NOMO-1 (cell line): Measurements from ENCODE around the gene SIPA1L2.

Source experiments
- DNase-seq, 2 experiments: peaks; one replicate each; lab custom pipeline; 2025; ENCODE audit not compliant: unreplicated experiment in 2 of 2; lab: John Stamatoyannopoulos, UW

SIPA1L2 gene

GRCh38 chr1:232650845-232651244 lies 20.9 kb upstream of the SIPA1L2 start:
- no peak for DNase-seq

- DNase-seq: no peak
These were observed 20.5 kb upstream of the SIPA1L2 start for GRCh38 chr1:232650418-232650817.

- no peak for DNase-seq
These were observed 18.4 kb upstream of the SIPA1L2 start for GRCh38 chr1:232648316-232648715.

- no peak for DNase-seq
These were observed 14.3 kb upstream of the SIPA1L2 start for GRCh38 chr1:232644209-232644608.

DNA sequence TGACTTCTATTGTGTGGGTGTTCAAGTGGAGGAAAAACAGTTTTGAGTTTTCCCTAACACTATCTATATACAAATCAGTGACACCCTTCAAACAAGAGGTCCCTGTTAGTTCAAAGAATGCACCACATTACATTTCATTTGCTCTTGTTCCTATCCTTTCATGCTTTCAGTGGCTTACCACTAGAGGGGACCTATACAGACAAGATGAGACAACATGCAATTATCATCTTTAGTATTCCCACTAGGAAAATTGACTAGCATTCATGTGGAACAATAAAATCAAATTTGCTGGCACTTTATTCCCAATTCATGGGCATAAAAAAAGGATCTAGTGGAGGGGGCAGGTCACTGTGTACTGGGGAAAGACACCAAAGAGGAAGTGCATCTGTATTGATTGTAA lies 13.3 kb upstream of the SIPA1L2 start:
- DNase-seq: no peak

- no peak for DNase-seq
These were observed 11.6 kb upstream of the SIPA1L2 start for GRCh38 chr1:232641507-232641906.

DNA sequence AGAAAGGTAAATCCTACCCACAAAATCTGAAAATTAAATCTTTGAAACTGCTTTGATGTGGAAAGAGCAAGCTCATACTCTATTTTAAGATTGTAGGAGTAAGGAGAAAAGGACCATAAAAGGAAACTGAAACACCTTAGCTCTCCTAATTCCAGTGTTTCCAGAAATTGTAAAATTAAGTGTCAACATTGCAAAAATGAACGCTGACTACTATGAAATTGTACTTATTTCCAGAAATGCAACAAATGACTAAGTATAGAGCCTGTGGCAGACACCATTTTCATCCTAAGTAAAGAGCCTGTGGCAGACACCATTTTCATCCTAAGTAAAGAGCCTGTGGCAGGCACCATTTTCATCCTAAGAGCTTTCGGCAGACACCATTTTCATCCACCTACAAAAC lies 6.9 kb upstream of the SIPA1L2 start:
- DNase-seq: no peak

- DNase-seq: peak in 1 of 2 experiments; percentile 73
These were observed 5.9 kb upstream of the SIPA1L2 start for GRCh38 chr1:232635778-232636356.

DNA sequence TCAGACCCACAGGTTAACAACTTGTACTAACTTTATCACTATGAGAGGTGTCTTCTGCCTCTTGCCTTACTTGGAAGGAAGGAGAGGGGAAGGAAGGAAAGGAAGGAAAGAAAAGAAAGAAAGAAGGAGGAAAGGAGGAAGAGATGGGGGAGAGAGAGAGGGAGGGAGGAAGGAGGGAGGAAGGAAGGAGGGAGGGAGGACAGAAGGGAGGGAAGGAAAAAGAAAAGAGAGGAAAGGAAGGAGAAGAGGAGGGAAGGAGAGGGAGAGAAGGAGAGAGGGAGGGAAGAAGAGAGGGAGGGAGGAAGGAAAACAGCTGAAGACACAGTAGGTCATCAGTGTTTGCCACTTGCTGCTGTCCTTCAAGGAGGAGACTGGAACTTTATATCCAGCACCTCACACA lies 5.3 kb upstream of the SIPA1L2 start:
- no peak for DNase-seq

DNA sequence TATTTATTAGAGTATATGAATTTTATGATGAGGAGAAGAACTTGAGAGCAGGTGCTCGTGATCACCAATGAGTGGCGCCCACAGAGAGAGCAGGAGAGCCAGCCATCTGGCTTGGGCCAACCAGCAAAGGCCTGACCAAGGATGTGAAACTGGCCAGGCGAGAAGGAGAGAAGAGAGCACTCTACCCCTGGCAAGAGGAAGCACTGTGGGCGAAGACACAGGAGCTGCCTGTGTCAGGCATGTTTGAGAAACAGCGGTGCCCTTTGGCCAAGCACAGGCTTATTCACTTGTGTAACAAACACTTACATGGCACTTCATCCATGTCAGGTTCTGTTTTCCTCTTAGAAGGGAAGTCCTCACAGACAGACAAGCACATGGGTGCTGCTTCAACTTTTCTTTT lies 4.2 kb upstream of the SIPA1L2 start:
- peak; percentile 63 to 82 for DNase-seq

DNA sequence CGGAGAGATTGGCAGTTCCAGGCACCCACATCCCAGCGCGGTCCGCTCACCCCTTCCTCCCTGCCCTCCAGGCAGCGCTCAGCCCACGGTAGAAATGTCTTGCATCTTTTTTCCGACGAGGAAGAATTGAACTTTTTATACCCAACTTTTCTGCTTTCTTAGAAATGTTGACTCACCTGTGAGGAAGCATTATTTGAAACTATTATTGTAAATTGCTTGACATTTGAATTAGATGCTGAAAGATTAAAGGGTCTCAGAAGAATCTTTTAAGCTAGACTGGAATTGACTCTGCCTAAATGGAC lies 912 bp upstream of the SIPA1L2 start:
- DNase-seq: no peak

- peak in 1 of 2 experiments; percentile 43 for DNase-seq
These were observed 485 bp downstream of the SIPA1L2 start for GRCh38 chr1:232629250-232630046.

- peak; percentile 31 to 45 for DNase-seq
These were observed 1.3 kb downstream of the SIPA1L2 start for GRCh38 chr1:232628335-232629249.

GRCh38 chr1:232627645-232628334 lies 2.1 kb downstream of the SIPA1L2 start:
- DNase-seq: peak; percentile 16 to 45

GRCh38 chr1:232627171-232627570 lies 2.8 kb downstream of the SIPA1L2 start:
- no peak for DNase-seq

DNA sequence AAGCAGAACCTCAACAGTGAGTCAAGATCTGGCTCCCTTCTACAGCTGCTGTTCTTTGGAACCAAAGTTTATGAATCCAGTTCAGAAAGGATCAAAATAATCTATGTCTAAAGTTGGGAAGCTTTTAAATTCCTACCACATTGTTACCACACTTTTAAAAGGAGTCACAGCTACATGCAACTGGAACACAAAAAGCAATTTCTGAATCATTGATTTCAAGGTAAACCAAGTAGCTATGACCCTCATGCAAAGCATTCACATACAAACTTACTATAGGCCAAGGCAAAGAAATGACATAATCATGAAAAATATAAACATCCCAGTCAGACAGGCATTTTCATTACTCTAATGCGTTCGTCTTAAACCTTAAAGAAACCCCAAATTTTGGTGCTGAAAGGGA lies 3.5 kb downstream of the SIPA1L2 start:
- DNase-seq: no peak

- no peak for DNase-seq
These were observed 4.5 kb downstream of the SIPA1L2 start for GRCh38 chr1:232625319-232625868.

DNA sequence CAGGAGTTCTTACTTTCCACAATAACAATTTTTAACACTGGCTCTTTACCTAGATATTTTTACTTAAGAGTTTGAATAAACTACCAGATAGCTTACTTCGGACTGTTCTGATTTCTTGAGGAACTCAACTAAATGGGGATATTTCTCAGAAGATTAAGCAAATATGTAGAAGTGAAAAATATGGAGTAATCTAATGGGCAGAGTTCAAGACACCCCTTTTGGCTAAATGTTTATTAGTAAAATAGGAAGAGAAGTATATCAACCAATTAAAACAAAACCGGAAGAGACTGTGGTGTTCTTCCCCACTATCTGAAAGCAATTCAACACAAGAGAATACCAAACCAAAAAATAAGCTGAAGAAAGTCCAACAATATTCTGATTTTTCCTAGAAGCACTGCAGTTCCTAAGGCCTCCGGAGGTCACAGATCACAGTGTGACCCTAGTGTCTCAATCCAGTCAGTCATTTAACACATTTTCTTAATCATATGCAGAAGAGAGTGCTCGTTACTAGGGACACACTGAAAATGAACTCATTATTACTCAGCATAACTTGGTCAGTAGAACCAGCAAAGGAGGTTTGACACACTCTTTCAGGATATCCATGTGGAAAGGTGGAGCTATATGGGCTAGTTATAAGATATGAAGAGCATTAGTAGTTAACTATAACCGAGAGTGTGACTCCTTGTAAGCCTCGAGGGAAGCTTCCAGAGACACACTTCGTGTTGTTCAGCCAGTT lies 5.2 kb downstream of the SIPA1L2 start:
- no peak for DNase-seq

DNA sequence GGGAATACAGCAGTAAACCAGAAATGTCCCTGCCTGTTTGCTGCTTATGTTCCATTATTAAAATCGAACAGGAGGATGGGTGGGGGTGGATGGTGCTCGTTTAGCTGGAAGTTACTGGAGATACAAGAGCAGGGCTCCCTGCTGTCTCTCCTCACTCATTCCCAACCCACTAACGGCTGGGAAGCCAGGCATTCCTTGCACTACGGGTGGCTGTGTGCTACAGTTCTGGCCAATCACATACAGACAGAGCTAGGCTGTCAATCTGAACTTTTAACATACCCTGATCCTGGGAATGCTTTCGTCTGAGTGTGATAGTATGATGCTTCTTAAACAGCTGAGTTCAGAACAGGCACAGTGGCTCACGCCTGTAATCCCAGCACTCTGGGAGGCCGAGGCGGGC lies 7.0 kb downstream of the SIPA1L2 start:
- DNase-seq: no peak

DNA sequence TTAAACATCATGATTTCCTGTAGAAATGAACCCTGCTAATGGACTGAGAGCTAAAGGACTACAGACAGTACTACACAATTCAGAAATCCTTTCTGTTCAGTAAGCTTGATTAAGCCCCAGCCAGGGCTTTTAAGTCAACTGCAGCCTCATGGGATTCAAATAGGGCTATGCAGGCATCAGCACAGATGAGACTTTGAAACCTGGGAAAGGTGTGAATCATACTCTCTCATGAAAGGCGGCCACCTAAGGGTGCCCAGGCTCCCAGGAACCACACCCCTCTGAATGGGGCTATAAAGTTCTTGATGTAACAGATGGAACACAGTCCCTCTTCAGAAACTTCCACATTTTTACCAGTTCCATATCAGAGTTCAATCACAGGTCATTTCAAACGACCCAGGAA lies 7.6 kb downstream of the SIPA1L2 start:
- DNase-seq: no peak
